ENCODE data around the gene ABCD3. TPM values are rescaled to one million over a fixed set of nuclear protein-coding genes. Genes with fewer than 3 reads are reported as not detected.

The ABCD3 gene
- polyA plus RNA-seq, 2 of the 4 experiments (the other 2 are of a cell fraction), result 31.3 to 44.8 TPM

- Histone ChIP-seq H3K4me1 (peaks cover 40% of the 10 kb centered on the region), H3K27ac (peak within 1 kb of the TSS; percentile 88 to 95), H3K4me2 (peak within 1 kb of the TSS; percentile 94), H3K9me3 (no peaks in the 10 kb centered on the region), H3K4me3 (peak within 1 kb of the TSS; percentile 85)
- ATAC-seq (peak; percentile 93 to 94), FAIRE-seq (no peak), DNase-seq (ENCODE audit: low read depth in 1 of 2, low spot score in 1 of 2) (peak; percentile 69 to 78)
- WGBS (ENCODE audit: missing lambda C conversion rate), result no CpG with 5 or more reads among the region's 94 CpGs
- 0 out of 3 replicates have a peak, but pooled peaks have one; percentile 46 for TF ChIP-seq BCL3 (IDR thresholded peaks at IDR 0.05)
- TF ChIP-seq HEYL (CRISPR knock-in tag; IDR thresholded peaks at IDR 0.05), result no peak
- peak; percentile 34 for TF ChIP-seq POLR2A (IDR thresholded peaks at IDR 0.05; ENCODE audit: low read length)
- peak in 1 of 2 experiments; percentile 47; a peak in 1 of 5 replicates for TF ChIP-seq JUN (IDR thresholded peaks at IDR 0.05)
- no peak for TF ChIP-seq CBX8 (IDR thresholded peaks at IDR 0.05)
- no peak for TF ChIP-seq ZC3H11A (IDR thresholded peaks at IDR 0.05)
- peak in 1 of 2 experiments; percentile 16; a peak in 1 of 4 replicates for TF ChIP-seq CEBPB (IDR thresholded peaks at IDR 0.05)
- peak; percentile 17; the same call in 1 of the 3 replicates for TF ChIP-seq SMC3 (IDR thresholded peaks at IDR 0.05)
- TF ChIP-seq FOSL2 (IDR thresholded peaks at IDR 0.05), result peak; percentile 69; the same call in 1 of the 2 replicates
- peak; percentile 95 for TF ChIP-seq FOSL2 (CRISPR knock-in tag; IDR thresholded peaks at IDR 0.05)
- TF ChIP-seq RNF2 (IDR thresholded peaks at IDR 0.05; ENCODE audit: borderline replicate concordance, low read depth), result peak; percentile 53; the same call in 1 of the 2 replicates
- TF ChIP-seq EHF (CRISPR knock-in tag; IDR thresholded peaks at IDR 0.05), result no peak
- POLR2A ChIA-PET, result interaction anchor here (1.1 to 2.2 kb wide), 2 partner anchors 39 to 58 kb away, joined by 3 to 9 read pairs; no protein-coding TSS in a partner anchor
- CTCF ChIA-PET, result interaction anchor here (0.7 to 2.0 kb wide), 7 partner anchors 10 to 264 kb away, joined by 3 to 11 read pairs (median 3); no protein-coding TSS in a partner anchor
Observed at GRCh38 chr1:94541246-94542087, 123.3 kb downstream of the ABCD3 start, which contains the start of gene F3. Gene F3 (minus strand): TSS chr1:94541759. CDS start chr1:94541636, 123 bp downstream.

GRCh38 chr1:94542088-94542870, 124.1 kb downstream of the ABCD3 start:
- FAIRE-seq (no peak), DNase-seq (ENCODE audit: low read depth in 1 of 2, low spot score in 1 of 2) (no peak), ATAC-seq (peak; percentile 17 to 49)
- CTCF ChIA-PET, result interaction anchor here (0.7 to 2.0 kb wide), 7 partner anchors 11 to 263 kb away, joined by 3 to 11 read pairs (median 3); no protein-coding TSS in a partner anchor
- peaks cover 40% of the 10 kb centered on the region for H3K4me1 ChIP-seq
- H3K4me3 ChIP-seq, result peak overlapping the region; percentile 85
- peak overlapping the region; percentile 94 for H3K4me2 ChIP-seq
- POLR2A ChIA-PET, result interaction anchor here (1.1 to 2.2 kb wide), 2 partner anchors 38 to 57 kb away, joined by 3 to 9 read pairs; no protein-coding TSS in a partner anchor
- no peaks in the 10 kb centered on the region for H3K9me3 ChIP-seq
- WGBS (ENCODE audit: missing lambda C conversion rate), result 2% methylated on average over 11 of the region's 26 CpGs
- no peak for TF ChIP-seq RARB (CRISPR knock-in tag; IDR thresholded peaks at IDR 0.05)
- TF ChIP-seq MAFK (IDR thresholded peaks at IDR 0.05; ENCODE audit: partially characterized antibody), result no peak
- no peak for TF ChIP-seq HOXB13 (CRISPR knock-in tag; IDR thresholded peaks at IDR 0.05; ENCODE audit: low read depth)
- no peak for TF ChIP-seq EHF (CRISPR knock-in tag; IDR thresholded peaks at IDR 0.05)
- TF ChIP-seq JUNB (IDR thresholded peaks at IDR 0.05), result no peak
- TF ChIP-seq RCOR1 (IDR thresholded peaks at IDR 0.05; ENCODE audit: low read depth, low read length), result no peak
- no peak for TF ChIP-seq JUN (IDR thresholded peaks at IDR 0.05)
- TF ChIP-seq NR3C1 (IDR thresholded peaks at IDR 0.05), result no peak
- TF ChIP-seq, protein P1, sequence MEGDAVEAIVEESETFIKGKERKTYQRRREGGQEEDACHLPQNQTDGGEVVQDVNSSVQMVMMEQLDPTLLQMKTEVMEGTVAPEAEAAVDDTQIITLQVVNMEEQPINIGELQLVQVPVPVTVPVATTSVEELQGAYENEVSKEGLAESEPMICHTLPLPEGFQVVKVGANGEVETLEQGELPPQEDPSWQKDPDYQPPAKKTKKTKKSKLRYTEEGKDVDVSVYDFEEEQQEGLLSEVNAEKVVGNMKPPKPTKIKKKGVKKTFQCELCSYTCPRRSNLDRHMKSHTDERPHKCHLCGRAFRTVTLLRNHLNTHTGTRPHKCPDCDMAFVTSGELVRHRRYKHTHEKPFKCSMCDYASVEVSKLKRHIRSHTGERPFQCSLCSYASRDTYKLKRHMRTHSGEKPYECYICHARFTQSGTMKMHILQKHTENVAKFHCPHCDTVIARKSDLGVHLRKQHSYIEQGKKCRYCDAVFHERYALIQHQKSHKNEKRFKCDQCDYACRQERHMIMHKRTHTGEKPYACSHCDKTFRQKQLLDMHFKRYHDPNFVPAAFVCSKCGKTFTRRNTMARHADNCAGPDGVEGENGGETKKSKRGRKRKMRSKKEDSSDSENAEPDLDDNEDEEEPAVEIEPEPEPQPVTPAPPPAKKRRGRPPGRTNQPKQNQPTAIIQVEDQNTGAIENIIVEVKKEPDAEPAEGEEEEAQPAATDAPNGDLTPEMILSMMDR (IDR thresholded peaks at IDR 0.05), result no peak
- TF ChIP-seq CBX8 (IDR thresholded peaks at IDR 0.05), result no peak
- TF ChIP-seq NPAS2 (CRISPR knock-in tag; IDR thresholded peaks at IDR 0.05; ENCODE audit: borderline replicate concordance), result no peak
- TF ChIP-seq KDM1A (IDR thresholded peaks at IDR 0.05; ENCODE audit: low read depth), result no peak
- TF ChIP-seq HEYL (CRISPR knock-in tag; IDR thresholded peaks at IDR 0.05), result no peak
- no peak for TF ChIP-seq SMC3 (IDR thresholded peaks at IDR 0.05)
- TF ChIP-seq CHD2 (IDR thresholded peaks at IDR 0.05; ENCODE audit: low read length, partially characterized antibody), result no peak
- no peak for TF ChIP-seq BCL3 (IDR thresholded peaks at IDR 0.05)
- TF ChIP-seq FOSL2 (IDR thresholded peaks at IDR 0.05), result no peak
- TF ChIP-seq FOSL2 (CRISPR knock-in tag; IDR thresholded peaks at IDR 0.05), result no peak
- peak overlapping the region; percentile 88 to 95 for H3K27ac ChIP-seq

Measured in A549 (cell line).